IMR-90 (cell line): Measurements from ENCODE around the gene CA7.

ENCODE experiments used
- RAD21 ChIP-seq: IDR thresholded peaks from 2 replicates; pipeline ENCODE4 v1.6.1; 2012; ENCODE audit warnings: low read length, improper control_type of control experiment
- RCOR1 ChIP-seq: IDR thresholded peaks from 2 replicates; pipeline ENCODE4 v1.6.1; 2012; ENCODE audit warnings: mild to moderate bottlenecking, low read length, improper control_type of control experiment; ENCODE audit not compliant: insufficient replicate concordance
- SMC3 ChIP-seq: fragments of 150-350 bp; IDR thresholded peaks from 2 replicates; pipeline ENCODE4 v1.6.1; 2016; ENCODE audit warnings: low read depth, mild to moderate bottlenecking, antibody characterized with exemption, low read length, moderate library complexity
- TF ChIP-seq, protein P1 (sequence below): fragments of 150-350 bp; IDR thresholded peaks from 2 replicates; pipeline ENCODE4 v1.6.1; 2016; ENCODE audit warnings: low read depth, mild to moderate bottlenecking, low read length, moderate library complexity, borderline replicate concordance
- TF ChIP-seq, protein P2 (sequence below): conservative IDR thresholded peaks from 2 replicates; pipeline ENCODE4 v1.5.1; 2012; ENCODE audit warnings: mild to moderate bottlenecking, low read depth, low read length, improper control_type of control experiment

DNA sequence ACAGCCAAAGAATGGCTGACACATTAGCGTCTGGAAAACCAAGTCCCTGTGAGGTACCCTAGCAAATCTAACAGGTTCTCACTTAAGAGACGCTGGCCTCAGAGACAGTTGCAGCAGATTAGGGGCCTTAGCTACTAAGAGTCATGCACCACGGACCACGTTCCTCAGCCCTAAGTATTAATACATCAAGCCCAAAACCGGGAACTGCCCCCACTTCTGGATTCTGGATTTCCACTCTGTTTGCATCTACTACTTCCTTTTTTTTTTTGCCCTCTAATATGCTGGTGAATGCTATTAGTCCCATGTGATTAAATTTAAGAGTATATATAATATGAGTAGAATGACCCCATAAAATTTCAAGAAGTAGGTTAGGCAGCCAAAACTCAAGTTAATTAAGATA lies 42.1 kb upstream of the CA7 start:
- TF ChIP-seq, protein P1, sequence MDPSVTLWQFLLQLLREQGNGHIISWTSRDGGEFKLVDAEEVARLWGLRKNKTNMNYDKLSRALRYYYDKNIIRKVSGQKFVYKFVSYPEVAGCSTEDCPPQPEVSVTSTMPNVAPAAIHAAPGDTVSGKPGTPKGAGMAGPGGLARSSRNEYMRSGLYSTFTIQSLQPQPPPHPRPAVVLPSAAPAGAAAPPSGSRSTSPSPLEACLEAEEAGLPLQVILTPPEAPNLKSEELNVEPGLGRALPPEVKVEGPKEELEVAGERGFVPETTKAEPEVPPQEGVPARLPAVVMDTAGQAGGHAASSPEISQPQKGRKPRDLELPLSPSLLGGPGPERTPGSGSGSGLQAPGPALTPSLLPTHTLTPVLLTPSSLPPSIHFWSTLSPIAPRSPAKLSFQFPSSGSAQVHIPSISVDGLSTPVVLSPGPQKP, result no peak
- TF ChIP-seq RAD21 (no peak), SMC3 (no peak), RCOR1 (no peak)
- TF ChIP-seq, protein P2, sequence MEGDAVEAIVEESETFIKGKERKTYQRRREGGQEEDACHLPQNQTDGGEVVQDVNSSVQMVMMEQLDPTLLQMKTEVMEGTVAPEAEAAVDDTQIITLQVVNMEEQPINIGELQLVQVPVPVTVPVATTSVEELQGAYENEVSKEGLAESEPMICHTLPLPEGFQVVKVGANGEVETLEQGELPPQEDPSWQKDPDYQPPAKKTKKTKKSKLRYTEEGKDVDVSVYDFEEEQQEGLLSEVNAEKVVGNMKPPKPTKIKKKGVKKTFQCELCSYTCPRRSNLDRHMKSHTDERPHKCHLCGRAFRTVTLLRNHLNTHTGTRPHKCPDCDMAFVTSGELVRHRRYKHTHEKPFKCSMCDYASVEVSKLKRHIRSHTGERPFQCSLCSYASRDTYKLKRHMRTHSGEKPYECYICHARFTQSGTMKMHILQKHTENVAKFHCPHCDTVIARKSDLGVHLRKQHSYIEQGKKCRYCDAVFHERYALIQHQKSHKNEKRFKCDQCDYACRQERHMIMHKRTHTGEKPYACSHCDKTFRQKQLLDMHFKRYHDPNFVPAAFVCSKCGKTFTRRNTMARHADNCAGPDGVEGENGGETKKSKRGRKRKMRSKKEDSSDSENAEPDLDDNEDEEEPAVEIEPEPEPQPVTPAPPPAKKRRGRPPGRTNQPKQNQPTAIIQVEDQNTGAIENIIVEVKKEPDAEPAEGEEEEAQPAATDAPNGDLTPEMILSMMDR, result no peak
